ENCODE results near the gene IL17C. TPM values are rescaled to one million over a fixed set of nuclear protein-coding genes. Genes with fewer than 3 reads are reported as not detected.

The IL17C gene
- total and polyA plus RNA-seq, 2 of the 8 experiments (the other 6 are each of a cell fraction or from before 2014, with no cell fraction given), result 1.1 to 1.9 TPM

- TF ChIP-seq, protein P1, sequence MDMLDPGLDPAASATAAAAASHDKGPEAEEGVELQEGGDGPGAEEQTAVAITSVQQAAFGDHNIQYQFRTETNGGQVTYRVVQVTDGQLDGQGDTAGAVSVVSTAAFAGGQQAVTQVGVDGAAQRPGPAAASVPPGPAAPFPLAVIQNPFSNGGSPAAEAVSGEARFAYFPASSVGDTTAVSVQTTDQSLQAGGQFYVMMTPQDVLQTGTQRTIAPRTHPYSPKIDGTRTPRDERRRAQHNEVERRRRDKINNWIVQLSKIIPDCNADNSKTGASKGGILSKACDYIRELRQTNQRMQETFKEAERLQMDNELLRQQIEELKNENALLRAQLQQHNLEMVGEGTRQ (IDR thresholded peaks at IDR 0.05; ENCODE audit: low read length), result no peak
- TF ChIP-seq JUN (IDR thresholded peaks at IDR 0.05; ENCODE audit: low read depth, low read length) (no peak), BCL11A (IDR thresholded peaks at IDR 0.05; ENCODE audit: low read depth in 2 of 2, low read length in 2 of 2) (no peak), CTBP2 (IDR thresholded peaks at IDR 0.05; ENCODE audit: borderline replicate concordance, insufficient read depth, insufficient read length, low read length) (no peak), EP300 (IDR thresholded peaks at IDR 0.05; ENCODE audit: borderline replicate concordance in 1 of 2, low read depth in 2 of 2, low read length in 2 of 2) (no peak), POLR2A (IDR thresholded peaks at IDR 0.05; ENCODE audit: control extremely low read depth in 1 of 2, low read depth in 2 of 2, low read length in 2 of 2) (no peak), CHD7 (IDR thresholded peaks at IDR 0.05; ENCODE audit: insufficient replicate concordance, low read length) (no peak), EGR1 (IDR thresholded peaks at IDR 0.05; ENCODE audit: borderline replicate concordance, low read depth, low read length) (no peak), BACH1 (IDR thresholded peaks at IDR 0.05; ENCODE audit: low read length) (no peak)
These were observed 19.3 kb upstream of the IL17C start (continued) for GRCh38 chr16:88618956-88619667.

Data from H1 (cell line).